HCT116 (cell line): ENCODE measurements around the gene ZNF862.

Source experiments
- CEBPB ChIP-seq: IDR thresholded peaks from 2 replicates; pipeline ENCODE4 v1.6.1; 2012; ENCODE audit warnings: low read depth
- ELF1 ChIP-seq: IDR thresholded peaks from 2 replicates; pipeline ENCODE4 v1.6.1; 2012; ENCODE audit warnings: low read depth, borderline replicate concordance
- EZH2 ChIP-seq: fragments of 200-600 bp; sonication (generic); IDR thresholded peaks from 2 replicates; pipeline ENCODE4 v1.6.1; 2017; ENCODE audit warnings: antibody characterized with exemption, mixed run types
- POLR2A ChIP-seq: IDR thresholded peaks from 2 replicates; pipeline ENCODE4 v1.7.0; 2011; ENCODE audit warnings: borderline replicate concordance; ENCODE audit not compliant: insufficient read depth, insufficient read length; ENCODE audit errors: extremely low read depth
- POLR2AphosphoS5 ChIP-seq: IDR thresholded peaks from 2 replicates; pipeline ENCODE4 v1.6.1; 2011; ENCODE audit warnings: mild to moderate bottlenecking, low read depth, low read length, moderate library complexity
- RAD21 ChIP-seq: IDR thresholded peaks from 2 replicates; pipeline ENCODE4 v1.6.1; 2012; ENCODE audit warnings: low read depth, mild to moderate bottlenecking
- SIN3A ChIP-seq: IDR thresholded peaks from 2 replicates; pipeline ENCODE4 v1.6.1; 2012; ENCODE audit warnings: low read depth
- YY1 ChIP-seq: IDR thresholded peaks from 2 replicates; pipeline ENCODE4 v1.6.1; 2011; ENCODE audit warnings: low read length, low read depth, moderate library complexity, mild to moderate bottlenecking; ENCODE audit not compliant: insufficient replicate concordance; ENCODE audit errors: extremely low read depth
- ZFX ChIP-seq: fragments of 450-650 bp; IDR thresholded peaks from 2 replicates; pipeline ENCODE4 v1.6.1; 2017
- TF ChIP-seq, protein P1 (sequence below), 3 experiments: fragments of 200-600 bp in 1 of 3; sonication (generic) in 1 of 3; IDR thresholded peaks in 2 of 3; conservative IDR thresholded peaks in 1 of 3; 2 replicates each; pipeline ENCODE4 v1.5.1; 2012 to 2017; ENCODE audit warnings: low read depth in 2 of 3, low read length in 2 of 3, antibody characterized with exemption in 1 of 3, borderline replicate concordance in 1 of 3, control low read depth in 1 of 3, mild to moderate bottlenecking in 1 of 3, mixed read lengths in 1 of 3, mixed run types in 1 of 3, moderate library complexity in 1 of 3; ENCODE audit not compliant: insufficient read depth in 1 of 3
- TF ChIP-seq, protein P2 (sequence below): IDR thresholded peaks from 2 replicates; pipeline ENCODE4 v1.6.1; 2012

DNA sequence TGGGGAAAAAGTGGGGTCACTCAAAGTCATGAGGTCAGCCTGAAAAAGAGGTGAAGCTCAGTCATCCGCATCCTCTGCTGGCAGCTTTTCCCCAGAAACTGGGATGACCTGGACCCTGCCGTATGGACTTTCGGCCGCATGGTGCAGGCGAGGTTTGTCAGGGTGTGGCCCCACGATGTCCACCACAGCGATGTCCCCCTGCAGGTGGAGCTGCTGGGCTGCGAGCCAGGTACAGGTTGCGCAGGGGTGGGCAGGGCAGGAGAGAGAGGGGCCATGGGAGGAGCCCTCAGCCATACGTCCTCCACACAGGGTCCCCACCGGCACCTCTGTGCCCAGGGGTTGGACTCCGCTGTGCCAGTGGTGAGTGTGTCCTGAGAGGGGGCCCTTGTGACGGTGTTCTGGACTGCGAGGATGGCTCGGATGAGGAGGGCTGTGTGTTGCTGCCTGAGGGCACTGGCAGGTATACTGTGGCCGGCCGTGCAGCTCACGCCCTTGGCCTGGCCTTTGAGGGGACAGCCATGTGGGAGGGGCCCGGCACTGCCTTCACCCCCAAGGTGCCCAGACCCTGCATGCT, 41.8 kb upstream of the ZNF862 start:
- no peak for TF ChIP-seq POLR2A
- no peak for TF ChIP-seq POLR2AphosphoS5
- TF ChIP-seq, protein P1, sequence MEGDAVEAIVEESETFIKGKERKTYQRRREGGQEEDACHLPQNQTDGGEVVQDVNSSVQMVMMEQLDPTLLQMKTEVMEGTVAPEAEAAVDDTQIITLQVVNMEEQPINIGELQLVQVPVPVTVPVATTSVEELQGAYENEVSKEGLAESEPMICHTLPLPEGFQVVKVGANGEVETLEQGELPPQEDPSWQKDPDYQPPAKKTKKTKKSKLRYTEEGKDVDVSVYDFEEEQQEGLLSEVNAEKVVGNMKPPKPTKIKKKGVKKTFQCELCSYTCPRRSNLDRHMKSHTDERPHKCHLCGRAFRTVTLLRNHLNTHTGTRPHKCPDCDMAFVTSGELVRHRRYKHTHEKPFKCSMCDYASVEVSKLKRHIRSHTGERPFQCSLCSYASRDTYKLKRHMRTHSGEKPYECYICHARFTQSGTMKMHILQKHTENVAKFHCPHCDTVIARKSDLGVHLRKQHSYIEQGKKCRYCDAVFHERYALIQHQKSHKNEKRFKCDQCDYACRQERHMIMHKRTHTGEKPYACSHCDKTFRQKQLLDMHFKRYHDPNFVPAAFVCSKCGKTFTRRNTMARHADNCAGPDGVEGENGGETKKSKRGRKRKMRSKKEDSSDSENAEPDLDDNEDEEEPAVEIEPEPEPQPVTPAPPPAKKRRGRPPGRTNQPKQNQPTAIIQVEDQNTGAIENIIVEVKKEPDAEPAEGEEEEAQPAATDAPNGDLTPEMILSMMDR (IDR thresholded peaks at IDR 0.05 in 2 of 3, conservative IDR thresholded peaks at IDR 0.05 in 1 of 3; ENCODE audit: borderline replicate concordance in 1 of 3, insufficient read depth in 1 of 3, low read depth in 2 of 3, low read length in 2 of 3) = peak in 1 of 3 experiments; percentile 12; a peak in 1 of 6 replicates
- TF ChIP-seq, protein P2, sequence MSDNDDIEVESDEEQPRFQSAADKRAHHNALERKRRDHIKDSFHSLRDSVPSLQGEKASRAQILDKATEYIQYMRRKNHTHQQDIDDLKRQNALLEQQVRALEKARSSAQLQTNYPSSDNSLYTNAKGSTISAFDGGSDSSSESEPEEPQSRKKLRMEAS = no peak
- TF ChIP-seq EZH2 = no peak
- TF ChIP-seq SIN3A = no peak
- no peak for TF ChIP-seq ELF1
- TF ChIP-seq YY1 = no peak
- TF ChIP-seq ZFX = no peak
- no peak for TF ChIP-seq CEBPB
- TF ChIP-seq RAD21 = no peak
